ENCODE results near the gene WBP1. TPM values are rescaled to one million over a fixed set of nuclear protein-coding genes. Genes with fewer than 3 reads are reported as not detected.

The WBP1 gene
- total RNA-seq, 1 experiment from 2014 or later, result 64.4 TPM

GRCh38 chr2:74497777-74498499 lies 39.7 kb downstream of the WBP1 start:
- Histone ChIP-seq H4K20me1 (ENCODE audit: low read length) (no peaks in the 10 kb centered on the region), H3K4me1 (ENCODE audit: insufficient read depth, low read length) (peaks cover 19% of the 10 kb centered on the region), H3K79me2 (ENCODE audit: low read length) (no peaks in the 10 kb centered on the region), H3K9me3 (ENCODE audit: low read length) (no peaks in the 10 kb centered on the region), H3K4me2 (ENCODE audit: low read length) (peak overlapping the region; percentile 94), H3K27ac (ENCODE audit: low read length) (no peak overlapping the region), H2AFZ (ENCODE audit: low read length) (peak overlapping the region; percentile 87), H3K36me3 (ENCODE audit: low read depth, low read length) (peaks cover 9% of the 10 kb centered on the region; the same call in 1 of the 2 replicates), H3K9me2 (replicated peaks; ENCODE audit: low read length) (no peaks in the 10 kb centered on the region), H3F3A (ENCODE audit: low read length, unreplicated experiment) (no peaks in the 10 kb centered on the region), H3K27me3 (ENCODE audit: low read length) (no peaks in the 10 kb centered on the region), H3K9ac (ENCODE audit: low read length) (no peak overlapping the region), H3K4me3 (ENCODE audit: low read length) (peak overlapping the region; percentile 67)
- peak; percentile 39 for ATAC-seq
- intact Hi-C loops (cut with micrococcal nuclease), result loop anchor here (1.0 kb wide), 1 partner anchor 15 kb away; the partner anchor contains the start of gene TTC31
- ChIA-PET CTCF (no interaction called here), POLR2A (ENCODE audit: unreplicated experiment) (no interaction called here)
- no TSS peak for BruUV-seq (replicated peaks)
- TF ChIP-seq EZH2phosphoT487 (IDR thresholded peaks at IDR 0.05; ENCODE audit: borderline replicate concordance, low read length), result no peak
- TF ChIP-seq CTCF (conservative IDR thresholded peaks at IDR 0.05; ENCODE audit: low read depth, low read length), result no peak
- no peak for TF ChIP-seq EZH2 (IDR thresholded peaks at IDR 0.05; ENCODE audit: low read length, unreplicated experiment)
- no peak for DNase-seq

GRCh38 chr2:74498500-74499266 lies 40.4 kb downstream of the WBP1 start:
- Histone ChIP-seq H3K4me2 (ENCODE audit: low read length) (peak overlapping the region; percentile 94), H3K9ac (ENCODE audit: low read length) (peak overlapping the region; percentile 19; the same call in 1 of the 2 replicates), H3K27me3 (ENCODE audit: low read length) (no peaks in the 10 kb centered on the region), H3K79me2 (ENCODE audit: low read length) (no peaks in the 10 kb centered on the region), H3K27ac (ENCODE audit: low read length) (no peak overlapping the region), H3F3A (ENCODE audit: low read length, unreplicated experiment) (no peaks in the 10 kb centered on the region), H3K4me1 (ENCODE audit: insufficient read depth, low read length) (peaks cover 19% of the 10 kb centered on the region), H3K4me3 (ENCODE audit: low read length) (peak overlapping the region; percentile 67), H3K9me3 (ENCODE audit: low read length) (no peaks in the 10 kb centered on the region), H3K36me3 (ENCODE audit: low read depth, low read length) (peaks cover 7% of the 10 kb centered on the region; the same call in 1 of the 2 replicates), H3K9me2 (replicated peaks; ENCODE audit: low read length) (no peaks in the 10 kb centered on the region), H2AFZ (ENCODE audit: low read length) (peak overlapping the region; percentile 87), H4K20me1 (ENCODE audit: low read length) (no peaks in the 10 kb centered on the region)
- intact Hi-C loops (cut with micrococcal nuclease), result loop anchor here (1.0 kb wide), 1 partner anchor 15 kb away; the partner anchor contains the start of gene TTC31
- TSS peak; percentile 40 for BruUV-seq (replicated peaks)
- POLR2A ChIA-PET (ENCODE audit: unreplicated experiment), result no interaction called here
- ATAC-seq (peak; percentile 69), DNase-seq (peak; percentile 58)
- CTCF ChIA-PET, result no interaction called here
- TF ChIP-seq CTCF (conservative IDR thresholded peaks at IDR 0.05; ENCODE audit: low read depth, low read length) (no peak), EZH2phosphoT487 (IDR thresholded peaks at IDR 0.05; ENCODE audit: borderline replicate concordance, low read length) (no peak), EZH2 (IDR thresholded peaks at IDR 0.05; ENCODE audit: low read length, unreplicated experiment) (no peak)

Data from PC-3 (cell line).